Activated T-helper 1 cell treated with Interleukin-2 at 50 U/mL for 16 hours (primary cell): ENCODE results near the gene LMO3.

Experiments used
- DNase-seq: peaks from one replicate; pipeline ENCODE4 v3.0.0-alpha.2; 2020; ENCODE audit warnings: low read depth

Gene LMO3

GRCh38 chr12:16600525-16600924, 5.4 kb downstream of the LMO3 start:
- no peak for DNase-seq

GRCh38 chr12:16599081-16599480, 6.9 kb downstream of the LMO3 start:
- no peak for DNase-seq

GRCh38 chr12:16594797-16595196, 11.2 kb downstream of the LMO3 start:
- DNase-seq: no peak

GRCh38 chr12:16593546-16593945, 12.4 kb downstream of the LMO3 start:
- no peak for DNase-seq

- DNase-seq: no peak
These were observed 15.3 kb downstream of the LMO3 start for GRCh38 chr12:16590645-16591044.

GRCh38 chr12:16588812-16589211, 17.1 kb downstream of the LMO3 start:
- DNase-seq: no peak

GRCh38 chr12:16587514-16587913, 18.4 kb downstream of the LMO3 start:
- DNase-seq: no peak

GRCh38 chr12:16587110-16587453, 18.9 kb downstream of the LMO3 start:
- DNase-seq: no peak

- no peak for DNase-seq
These were observed 19.4 kb downstream of the LMO3 start for GRCh38 chr12:16586350-16587109.

GRCh38 chr12:16585781-16586180, 20.2 kb downstream of the LMO3 start:
- DNase-seq: no peak

- no peak for DNase-seq
These were observed 21.8 kb downstream of the LMO3 start for GRCh38 chr12:16583969-16584745.

GRCh38 chr12:16581416-16581815, 24.5 kb downstream of the LMO3 start:
- no peak for DNase-seq

GRCh38 chr12:16579041-16579440, 26.9 kb downstream of the LMO3 start:
- DNase-seq: no peak

- no peak for DNase-seq
These were observed 32.4 kb downstream of the LMO3 start for GRCh38 chr12:16573398-16574077.

GRCh38 chr12:16568873-16569272, 37.1 kb downstream of the LMO3 start:
- no peak for DNase-seq

- DNase-seq: no peak
These were observed 41.3 kb downstream of the LMO3 start for GRCh38 chr12:16564675-16565074.

GRCh38 chr12:16563504-16563903, 42.5 kb downstream of the LMO3 start:
- no peak for DNase-seq

- DNase-seq: no peak
These were observed 43.0 kb downstream of the LMO3 start for GRCh38 chr12:16562921-16563320.

- no peak for DNase-seq
These were observed 43.5 kb downstream of the LMO3 start for GRCh38 chr12:16562435-16562834.

- no peak for DNase-seq
These were observed 45.7 kb downstream of the LMO3 start for GRCh38 chr12:16560273-16560672.

GRCh38 chr12:16555630-16556029, 50.3 kb downstream of the LMO3 start:
- DNase-seq: no peak

- DNase-seq: no peak
These were observed 52.5 kb downstream of the LMO3 start for GRCh38 chr12:16553457-16553856.

- DNase-seq: no peak
These were observed 53.7 kb downstream of the LMO3 start for GRCh38 chr12:16552301-16552700.
